ENCODE results near the gene ECSIT. TPM values are rescaled to one million over a fixed set of nuclear protein-coding genes. Genes with fewer than 3 reads are reported as not detected.

ECSIT gene
- total RNA-seq, 4 donors from 2014 or later, result 55.9 to 82.8 (median 57.7) TPM

GRCh38 chr19:11499890-11500420, 29.0 kb downstream of the ECSIT start:
- WGBS, 2 donors, result 83 to 84% methylated on average over 7 of the region's 7 CpGs

GRCh38 chr19:11499220-11499726, 29.7 kb downstream of the ECSIT start:
- no peak for TF ChIP-seq POLR2A (IDR thresholded peaks at IDR 0.05)
- TF ChIP-seq, protein P1, sequence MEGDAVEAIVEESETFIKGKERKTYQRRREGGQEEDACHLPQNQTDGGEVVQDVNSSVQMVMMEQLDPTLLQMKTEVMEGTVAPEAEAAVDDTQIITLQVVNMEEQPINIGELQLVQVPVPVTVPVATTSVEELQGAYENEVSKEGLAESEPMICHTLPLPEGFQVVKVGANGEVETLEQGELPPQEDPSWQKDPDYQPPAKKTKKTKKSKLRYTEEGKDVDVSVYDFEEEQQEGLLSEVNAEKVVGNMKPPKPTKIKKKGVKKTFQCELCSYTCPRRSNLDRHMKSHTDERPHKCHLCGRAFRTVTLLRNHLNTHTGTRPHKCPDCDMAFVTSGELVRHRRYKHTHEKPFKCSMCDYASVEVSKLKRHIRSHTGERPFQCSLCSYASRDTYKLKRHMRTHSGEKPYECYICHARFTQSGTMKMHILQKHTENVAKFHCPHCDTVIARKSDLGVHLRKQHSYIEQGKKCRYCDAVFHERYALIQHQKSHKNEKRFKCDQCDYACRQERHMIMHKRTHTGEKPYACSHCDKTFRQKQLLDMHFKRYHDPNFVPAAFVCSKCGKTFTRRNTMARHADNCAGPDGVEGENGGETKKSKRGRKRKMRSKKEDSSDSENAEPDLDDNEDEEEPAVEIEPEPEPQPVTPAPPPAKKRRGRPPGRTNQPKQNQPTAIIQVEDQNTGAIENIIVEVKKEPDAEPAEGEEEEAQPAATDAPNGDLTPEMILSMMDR (IDR thresholded peaks at IDR 0.05), result no peak
- no peak for DNase-seq (ENCODE audit: low spot score in 2 of 2)
- intact Hi-C loops (cut with DNase I; ENCODE audit: low total_unique reads), result loop anchor here (10.0 kb wide), 1 partner anchor 86 kb away; no protein-coding TSS in a partner anchor
- no peak overlapping the region for H3K4me3 ChIP-seq (ENCODE audit: low read depth, poor library complexity, severe bottlenecking)
- 90 to 97% methylated on average over 6 of the region's 6 CpGs for WGBS, 2 donors

More at GRCh38 chr19:11499890-11500420, 29.0 kb downstream of the ECSIT start:
- no peak overlapping the region for H3K4me3 ChIP-seq (ENCODE audit: low read depth, poor library complexity, severe bottlenecking)
- intact Hi-C loops (cut with DNase I; ENCODE audit: low total_unique reads), result loop anchor here (10.0 kb wide), 1 partner anchor 85 kb away; no protein-coding TSS in a partner anchor
- DNase-seq (ENCODE audit: low spot score in 2 of 2), result no peak
- TF ChIP-seq, protein P1 (IDR thresholded peaks at IDR 0.05), result no peak
- no peak for TF ChIP-seq POLR2A (IDR thresholded peaks at IDR 0.05)

DNA sequence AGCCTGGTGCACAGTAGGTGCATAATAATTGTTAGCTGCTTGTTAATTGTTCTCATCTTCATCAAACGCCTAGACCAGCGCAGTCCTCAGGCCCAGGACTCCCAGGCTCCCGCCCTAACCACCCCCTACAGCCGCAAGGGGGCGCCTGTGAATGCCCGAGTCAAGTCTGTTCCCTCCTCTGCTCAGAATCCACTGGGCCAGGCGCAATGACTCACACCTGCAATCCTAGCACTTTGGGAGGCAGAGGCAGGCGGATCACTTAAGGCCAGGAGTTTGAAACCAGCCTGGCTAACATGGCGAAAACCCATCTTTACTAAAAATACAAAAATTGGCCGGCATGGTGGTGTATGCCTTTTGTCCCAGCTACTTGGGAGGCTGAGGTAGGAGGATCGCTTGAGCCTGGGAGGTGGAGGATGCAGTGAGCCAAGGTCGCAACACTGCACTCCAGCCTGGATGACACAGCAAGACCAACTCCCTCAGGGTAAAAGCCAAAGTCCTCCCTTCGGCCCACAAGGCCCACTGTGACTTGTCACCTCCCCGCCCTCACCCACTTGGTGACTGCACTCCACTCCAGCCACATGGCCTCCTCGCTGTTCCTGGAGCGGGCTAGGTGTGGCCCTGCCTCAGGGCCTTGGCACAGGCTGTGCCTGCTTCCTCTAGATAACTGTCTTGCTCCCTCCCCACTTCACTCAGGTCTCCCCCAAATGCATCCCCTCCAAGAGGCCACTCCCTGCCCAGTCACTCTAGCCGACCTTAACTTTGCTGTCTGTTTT, 32.4 kb downstream of the ECSIT start:
- DNase-seq (ENCODE audit: low spot score in 2 of 2), result peak in 1 of 2 donors; percentile 91
- WGBS, 2 donors, result 69 to 77% methylated on average over 17 of the region's 17 CpGs
- no peak overlapping the region for H3K4me3 ChIP-seq (ENCODE audit: low read depth, poor library complexity, severe bottlenecking)
- intact Hi-C loops (cut with DNase I; ENCODE audit: low total_unique reads), result loop anchor here (10.0 kb wide), 1 partner anchor 88 kb away; no protein-coding TSS in a partner anchor
- no peak for TF ChIP-seq POLR2A (IDR thresholded peaks at IDR 0.05)
- TF ChIP-seq, protein P1 (IDR thresholded peaks at IDR 0.05), result no peak

DNA sequence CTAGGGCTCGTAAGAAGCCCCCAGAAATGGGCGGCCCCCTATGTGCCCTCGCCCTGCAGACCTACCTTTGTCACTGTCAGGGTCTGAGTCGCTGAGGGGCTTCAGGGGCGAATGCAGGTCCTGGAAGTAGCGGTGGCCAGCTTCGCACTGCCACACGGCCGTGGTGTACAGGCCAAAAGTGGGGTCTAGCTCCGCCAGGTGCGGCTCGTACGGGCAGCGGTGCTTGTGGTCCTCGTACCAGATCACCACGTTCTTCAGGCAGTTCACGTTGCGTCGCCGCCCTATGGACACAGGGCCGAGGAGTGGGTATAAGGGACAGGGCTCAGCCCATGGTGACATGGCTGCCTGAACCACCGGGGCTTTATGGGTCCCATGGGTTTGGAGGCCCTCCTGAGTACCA, 33.0 kb downstream of the ECSIT start:
- intact Hi-C loops (cut with DNase I; ENCODE audit: low total_unique reads), result loop anchor here (10.0 kb wide), 1 partner anchor 89 kb away; no protein-coding TSS in a partner anchor
- no peak overlapping the region for H3K4me3 ChIP-seq (ENCODE audit: low read depth, poor library complexity, severe bottlenecking)
- no peak for DNase-seq (ENCODE audit: low spot score in 2 of 2)
- 95 to 97% methylated on average over 20 to 21 of the region's 22 CpGs for WGBS, 2 donors
- TF ChIP-seq, protein P1 (IDR thresholded peaks at IDR 0.05), result no peak
- no peak for TF ChIP-seq POLR2A (IDR thresholded peaks at IDR 0.05)

- intact Hi-C loops (cut with DNase I; ENCODE audit: low total_unique reads), result loop anchor here (10.0 kb wide), 1 partner anchor 89 kb away; no protein-coding TSS in a partner anchor
- H3K4me3 ChIP-seq (ENCODE audit: low read depth, poor library complexity, severe bottlenecking), result no peak overlapping the region
- 88% methylated on average over 9 to 10 of the region's 10 CpGs for WGBS, 2 donors
- TF ChIP-seq POLR2A (IDR thresholded peaks at IDR 0.05), result no peak
- no peak for DNase-seq (ENCODE audit: low spot score in 2 of 2)
Observed at GRCh38 chr19:11495481-11495880, 33.5 kb downstream of the ECSIT start.

All from lower leg skin (tissue), 4 donors.